Endothelial cell of umbilical vein (primary cell): ENCODE results near the gene TSPAN9. TPM values are rescaled to one million over a fixed set of nuclear protein-coding genes. Genes with fewer than 3 reads are reported as not detected.

ENCODE experiments used
- BruUV-seq: library from RNA; stranded (reverse); fragments of 400-500 nt; replicated peaks from 2 replicates; lab custom pipeline; 2021; lab: Mats Ljungman, UMichigan
- CTCF ChIA-PET: fragments of 300-600, 350-600 bp; sonication (Branson Sonifier 250); formaldehyde crosslinking; loops from one replicate; lab custom pipeline; 2021; ENCODE audit warnings: antibody characterized with exemption, inconsistent platforms; lab: Charles Lee
- POLR2A ChIA-PET: fragments of 300-600, 350-600 bp; sonication (Branson Sonifier 250); formaldehyde crosslinking; loops from one replicate; lab custom pipeline; 2021; ENCODE audit warnings: antibody characterized with exemption, inconsistent platforms; lab: Charles Lee
- DNase-seq: peaks from one replicate; pipeline ENCODE4 v3.0.0-alpha.2; 2011; ENCODE audit warnings: low read depth, low spot score
- FAIRE-seq: peaks from 2 replicates; lab custom pipeline; 2011; peaks lifted over from hg19 to GRCh38; lab: Jason Lieb, UNC
- H2AFZ ChIP-seq: 2 replicates; pipeline ENCODE4 v1.6.0; 2012; ENCODE audit warnings: low read depth, low read length, control low read depth, inconsistent platforms
- H3K27ac ChIP-seq: 2 replicates; pipeline ENCODE4 v1.5.1; 2011; ENCODE audit warnings: low read depth, mild to moderate bottlenecking, control low read depth, low read length, moderate library complexity; ENCODE audit not compliant: insufficient read depth
- H3K27me3 ChIP-seq, 2 experiments: 2 replicates each; pipeline versions ENCODE4 v1.6.0 to v1.6.1; 2011; ENCODE audit warnings: low read length in 2 of 2, mixed read lengths in 1 of 2; ENCODE audit not compliant: control insufficient read depth in 2 of 2, insufficient read depth in 2 of 2
- H3K36me3 ChIP-seq, 2 experiments: 2 replicates in 1 of 2; 3 replicates in 1 of 2; pipeline ENCODE4 v1.5.1; 2011; ENCODE audit warnings: low read length in 2 of 2, mild to moderate bottlenecking in 1 of 2, moderate library complexity in 1 of 2; ENCODE audit not compliant: control insufficient read depth in 2 of 2, insufficient read depth in 2 of 2; ENCODE audit errors: extremely low read depth in 1 of 2
- H3K4me1 ChIP-seq: 3 replicates; pipeline ENCODE4 v1.5.1; 2011; ENCODE audit warnings: mild to moderate bottlenecking, low read length; ENCODE audit not compliant: control insufficient read depth, insufficient read depth; ENCODE audit errors: extremely low read depth
- H3K4me2 ChIP-seq: 2 replicates; pipeline ENCODE4 v1.6.1; 2011; ENCODE audit warnings: low read length, control low read depth, mixed read lengths; ENCODE audit not compliant: insufficient read depth
- H3K4me3 ChIP-seq, 3 experiments: fragments of 200-600 bp in 1 of 3; sonication (generic), shearing (Covaris generic) in 1 of 3; replicated peaks in 1 of 3; 2 replicates each; pipeline ENCODE4 v1.5.1; 2011 to 2016; ENCODE audit warnings: control low read depth in 3 of 3, low read length in 3 of 3, mild to moderate bottlenecking in 2 of 3, inconsistent platforms in 1 of 3, low read depth in 1 of 3, moderate library complexity in 1 of 3; ENCODE audit not compliant: insufficient read depth in 1 of 3
- H3K79me2 ChIP-seq: 2 replicates; pipeline ENCODE4 v1.6.0; 2012; ENCODE audit warnings: low read length, inconsistent platforms; ENCODE audit not compliant: control insufficient read depth, insufficient read depth
- H3K9ac ChIP-seq: replicated peaks from 2 replicates; pipeline ENCODE3; 2011; ENCODE audit warnings: low read length, control low read depth; ENCODE audit not compliant: insufficient read depth; ENCODE audit errors: extremely low read depth
- H3K9me1 ChIP-seq: replicated peaks from 3 replicates; pipeline ENCODE4 v1.6.0; 2011; ENCODE audit warnings: mild to moderate bottlenecking, low read length; ENCODE audit not compliant: control insufficient read depth, insufficient read depth; ENCODE audit errors: extremely low read depth
- H3K9me3 ChIP-seq: replicated peaks from 2 replicates; pipeline ENCODE4 v1.5.1; 2012; ENCODE audit warnings: low read length, inconsistent platforms; ENCODE audit not compliant: control insufficient read depth, insufficient read depth
- H4K20me1 ChIP-seq: replicated peaks from 2 replicates; pipeline ENCODE3; 2011; ENCODE audit warnings: mild to moderate bottlenecking, low read length; ENCODE audit not compliant: control insufficient read depth, insufficient read depth; ENCODE audit errors: extremely low read depth
- CTCF ChIP-seq, 2 donors: IDR thresholded peaks; 1 replicate in 1 of 2; 2 replicates in 1 of 2; pipeline ENCODE4 v1.5.1; 2011; ENCODE audit warnings: low read length in 2 of 2, mild to moderate bottlenecking in 2 of 2, moderate library complexity in 2 of 2, control low read depth in 1 of 2, inconsistent platforms in 1 of 2, low read depth in 1 of 2; ENCODE audit not compliant: insufficient read depth in 1 of 2; ENCODE audit errors: extremely low read depth in 1 of 2
- EZH2 ChIP-seq: IDR thresholded peaks from 2 replicates; pipeline ENCODE4 v1.6.1; 2012; ENCODE audit warnings: borderline replicate concordance, low read depth, mild to moderate bottlenecking, moderate library complexity, low read length, inconsistent platforms; ENCODE audit not compliant: severe bottlenecking
- FOS ChIP-seq: IDR thresholded peaks from 2 replicates; pipeline ENCODE4 v1.6.1; 2011; ENCODE audit warnings: mild to moderate bottlenecking, low read length, moderate library complexity, borderline replicate concordance; ENCODE audit not compliant: insufficient read depth
- GATA2 ChIP-seq: IDR thresholded peaks from 2 replicates; pipeline ENCODE4 v1.7.0; 2011; ENCODE audit warnings: low read depth, mild to moderate bottlenecking, moderate library complexity, mixed read lengths, low read length; ENCODE audit not compliant: insufficient read length, insufficient read depth
- JUN ChIP-seq: IDR thresholded peaks from 2 replicates; pipeline ENCODE4 v1.6.1; 2011; ENCODE audit warnings: borderline replicate concordance, low read depth; ENCODE audit not compliant: insufficient read length, insufficient read depth
- MYC ChIP-seq: IDR thresholded peaks from one replicate; pipeline ENCODE4 v1.6.1; 2011; ENCODE audit warnings: mild to moderate bottlenecking, low read depth, low read length
- POLR2A ChIP-seq: IDR thresholded peaks from 2 replicates; pipeline ENCODE4 v1.6.1; 2012; ENCODE audit warnings: low read depth, mild to moderate bottlenecking, control low read depth, low read length
- POLR2AphosphoS5 ChIP-seq: IDR thresholded peaks from 2 replicates; pipeline ENCODE4 v1.6.1; 2012; ENCODE audit warnings: low read depth, mild to moderate bottlenecking, control low read depth, low read length, moderate library complexity; ENCODE audit not compliant: insufficient read depth
- dilution Hi-C: fragments of 300-500 bp; cut with MboI; formaldehyde crosslinking; loops from one replicate; pipeline ENCODE4 v1.15.0; 2019; ENCODE audit warnings: low sequenced_read_pairs; ENCODE audit not compliant: extremely low pct_ligation_motif_present
- intact Hi-C: fragments of 100-400 bp; cut with micrococcal nuclease; formaldehyde crosslinking; loops from one replicate; pipeline ENCODE4 v1.10.0; 2022
- polyA plus RNA-seq, 4 experiments: library from polyadenylated mRNA; depleted of rRNA in 3 of 4; stranded (reverse) in 3 of 4; unstranded in 1 of 4; fragments of >200 nt; gene quantifications; 2 replicates each; pipeline versions ENCODE4 v1.2.1 to v1.2.3, GENCODE V29; 2011 to 2012; ENCODE audit warnings: missing spikeins in 1 of 4
- total RNA-seq: library from RNA; stranded (reverse); gene quantifications from 2 replicates; pipeline ENCODE4 v1.2.3, GENCODE V29; 2021
- TF ChIP-seq, protein P1 (sequence below): IDR thresholded peaks from 2 replicates; pipeline ENCODE4 v1.6.1; 2011; ENCODE audit not compliant: insufficient read depth, insufficient read length

TSPAN9 gene
- total and polyA plus RNA-seq, 2 donors (not counting 3 experiments of a cell fraction or from before 2014, with no cell fraction given), result 43.3 to 66.8 TPM

GRCh38 chr12:3308609-3309008, 231.4 kb downstream of the TSPAN9 start:
- no peak overlapping the region for H3K4me2 ChIP-seq
- ChIA-PET CTCF (interaction anchor here (2.0 kb wide), 1 partner anchor 9 kb away, joined by 9 read pairs; no protein-coding TSS in a partner anchor), POLR2A (no interaction called here)
- TF ChIP-seq MYC, result no peak
- no peak for TF ChIP-seq GATA2
- TF ChIP-seq CTCF (IDR thresholded peaks at IDR 0.05; ENCODE audit: extremely low read depth in 1 of 2, insufficient read depth in 1 of 2, low read depth in 1 of 2, low read length in 2 of 2), result no peak
- TF ChIP-seq, protein P1, sequence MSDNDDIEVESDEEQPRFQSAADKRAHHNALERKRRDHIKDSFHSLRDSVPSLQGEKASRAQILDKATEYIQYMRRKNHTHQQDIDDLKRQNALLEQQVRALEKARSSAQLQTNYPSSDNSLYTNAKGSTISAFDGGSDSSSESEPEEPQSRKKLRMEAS, result no peak
- no peak for TF ChIP-seq EZH2
- TF ChIP-seq POLR2A, result no peak
- no peak for TF ChIP-seq JUN
- TF ChIP-seq POLR2AphosphoS5, result no peak
- no peak for TF ChIP-seq FOS
- H3K9me1 ChIP-seq, result no peaks in the 10 kb centered on the region
- H2AFZ ChIP-seq, result no peak overlapping the region
- H3K27ac ChIP-seq, result no peak overlapping the region
- no peaks in the 10 kb centered on the region for H3K27me3 ChIP-seq
- H3K4me3 ChIP-seq, result no peak overlapping the region
- no peaks in the 10 kb centered on the region for H3K9me3 ChIP-seq
- H3K79me2 ChIP-seq, result no peaks in the 10 kb centered on the region
- no peaks in the 10 kb centered on the region for H4K20me1 ChIP-seq
- DNase-seq (no peak), FAIRE-seq (no peak)
- BruUV-seq, result no TSS peak
- H3K9ac ChIP-seq, result no peak overlapping the region
- intact Hi-C loops, result no loop called here
- dilution Hi-C loops, result no loop called here
- no peaks in the 10 kb centered on the region for H3K36me3 ChIP-seq
- peaks cover 11% of the 10 kb centered on the region for H3K4me1 ChIP-seq
